Measurements from ENCODE around the gene TUBB2A.
A peak's percentile ranks its signal among the peaks of the same experiment; 100 is the strongest.

Gene TUBB2A

DNA sequence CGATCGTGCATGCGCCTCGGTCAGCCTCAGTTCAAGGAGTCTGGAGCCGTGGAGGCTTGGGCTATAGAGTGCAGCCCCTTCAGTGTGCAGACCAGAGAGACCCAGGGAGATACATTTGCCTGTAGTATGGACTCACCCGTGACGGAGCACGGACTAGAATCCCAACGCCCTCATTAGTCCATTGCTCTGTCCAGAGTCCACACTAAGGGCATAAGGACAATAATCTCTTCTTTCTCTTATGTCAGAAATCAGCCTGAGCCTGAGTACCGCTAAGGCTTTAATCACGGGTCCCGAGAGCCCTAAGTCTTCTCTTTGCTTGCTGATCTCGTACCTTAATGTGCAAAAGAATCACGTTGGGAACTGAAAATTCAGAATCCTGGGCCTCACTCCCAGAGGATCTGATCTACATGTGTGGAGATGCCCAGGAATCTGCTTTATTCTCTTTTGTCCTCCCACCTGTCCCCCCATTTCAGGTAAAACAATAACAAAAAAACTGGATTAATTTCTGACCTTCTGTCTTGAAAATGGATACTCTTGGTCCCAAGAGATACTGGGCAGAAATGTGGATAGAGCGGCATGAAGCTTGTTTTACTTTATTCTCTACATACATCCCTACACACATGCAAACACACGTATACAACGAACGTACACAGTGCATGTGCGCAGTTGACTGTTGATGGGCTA lies 38.2 kb downstream of the TUBB2A start:
- no CpG with 5 or more reads among the region's 19 CpGs for WGBS (ENCODE audit: insufficient coverage, insufficient read length)
- no peak for DNase-seq (ENCODE audit: low read depth, low spot score)

DNA sequence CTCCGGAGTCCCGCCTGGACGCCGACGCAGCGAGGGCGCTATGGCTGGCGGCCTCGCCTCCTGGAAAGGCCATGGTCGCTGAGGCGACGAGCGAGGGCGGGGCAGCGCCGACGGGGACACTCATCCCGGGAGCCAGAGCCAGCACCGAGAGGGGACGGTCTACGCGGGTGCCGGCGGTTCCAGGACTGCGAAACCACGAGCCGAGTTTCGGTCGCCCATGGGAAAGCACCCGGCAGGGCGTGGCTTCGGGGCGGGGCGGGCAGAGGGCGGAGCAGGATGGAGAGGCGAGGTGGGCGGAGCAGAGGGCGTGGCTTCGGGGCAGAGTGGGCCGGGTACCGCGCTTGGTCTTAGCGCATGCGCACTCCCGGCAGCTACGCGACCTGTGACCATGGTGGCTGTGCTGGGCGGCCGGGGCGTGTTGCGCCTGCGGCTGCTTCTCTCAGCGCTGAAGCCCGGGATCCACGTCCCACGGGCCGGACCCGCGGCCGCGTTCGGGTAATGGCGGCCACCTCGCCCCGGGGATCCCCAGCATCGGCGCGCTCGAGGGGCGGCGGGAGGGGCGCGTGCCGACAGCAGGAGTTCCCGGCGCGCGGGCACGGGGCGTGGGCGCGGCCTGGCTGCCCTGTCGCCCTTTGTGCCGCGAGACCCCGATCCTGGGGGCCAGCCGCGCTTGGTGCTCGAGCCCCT lies 38.8 kb downstream of the TUBB2A start, which contains the start of gene BPHL:
BPHL (plus strand) TSS at position 359 of the 687 bp plus-strand sequence; CDS start at position 389, 30 bp downstream.
- no peaks in the 10 kb centered on the region for H3K4me1 ChIP-seq (ENCODE audit: control insufficient read depth, insufficient read depth, low read length)
- no peaks in the 10 kb centered on the region for H3K27me3 ChIP-seq (ENCODE audit: control insufficient read depth, insufficient read depth, low read length)
- peak within 1 kb of the TSS; percentile 63 for H3K4me3 ChIP-seq (ENCODE audit: low read length)
- no CpG with 5 or more reads among the region's 89 CpGs for WGBS (ENCODE audit: insufficient coverage, insufficient read length)
- peak; percentile 82 for DNase-seq (ENCODE audit: low read depth, low spot score)
- no peaks in the 10 kb centered on the region for H3K9me3 ChIP-seq (ENCODE audit: control insufficient read depth, insufficient read depth, low read length)
- no peaks in the 10 kb centered on the region for H3K36me3 ChIP-seq (ENCODE audit: control insufficient read depth, insufficient read depth, low read length)
- no peak within 1 kb of the TSS for H3K27ac ChIP-seq (ENCODE audit: low read length)

More for the DNA sequence above, 38.2 kb downstream of the TUBB2A start:
- H3K4me3 ChIP-seq (ENCODE audit: low read length) = peak overlapping the region; percentile 63
- no peaks in the 10 kb centered on the region for H3K4me1 ChIP-seq (ENCODE audit: control insufficient read depth, insufficient read depth, low read length)
- no peaks in the 10 kb centered on the region for H3K36me3 ChIP-seq (ENCODE audit: control insufficient read depth, insufficient read depth, low read length)
- H3K9me3 ChIP-seq (ENCODE audit: control insufficient read depth, insufficient read depth, low read length) = no peaks in the 10 kb centered on the region
- no peaks in the 10 kb centered on the region for H3K27me3 ChIP-seq (ENCODE audit: control insufficient read depth, insufficient read depth, low read length)
- no peak overlapping the region for H3K27ac ChIP-seq (ENCODE audit: low read length)

DNA sequence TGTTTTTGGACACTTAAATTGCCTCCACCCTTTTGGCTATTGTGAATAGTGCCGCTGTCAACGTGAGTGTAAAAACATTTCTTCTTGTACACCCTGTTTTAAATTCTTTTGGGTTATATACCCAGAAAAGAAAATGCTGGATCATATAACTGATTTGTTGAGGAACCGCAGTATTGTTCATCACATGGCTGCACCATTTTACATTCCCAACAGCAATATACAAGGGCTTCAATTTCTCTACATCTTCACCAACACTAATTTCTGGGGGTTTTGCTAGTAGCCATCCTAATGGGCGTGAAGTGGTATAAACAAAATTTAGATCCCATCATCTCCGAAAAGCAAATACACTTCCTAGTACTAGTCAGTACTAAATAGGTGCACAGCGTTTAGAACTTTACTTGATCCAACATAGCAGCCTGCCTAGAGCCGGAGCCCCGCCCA lies 39.4 kb downstream of the TUBB2A start:
- Histone ChIP-seq H3K27ac (ENCODE audit: low read length) (no peak overlapping the region), H3K9me3 (ENCODE audit: control insufficient read depth, insufficient read depth, low read length) (no peaks in the 10 kb centered on the region), H3K27me3 (ENCODE audit: control insufficient read depth, insufficient read depth, low read length) (no peaks in the 10 kb centered on the region), H3K4me3 (ENCODE audit: low read length) (peak overlapping the region; percentile 63; the same call in 1 of the 2 replicates), H3K36me3 (ENCODE audit: control insufficient read depth, insufficient read depth, low read length) (no peaks in the 10 kb centered on the region), H3K4me1 (ENCODE audit: control insufficient read depth, insufficient read depth, low read length) (no peaks in the 10 kb centered on the region)
- no peak for DNase-seq (ENCODE audit: low read depth, low spot score)
- no CpG with 5 or more reads among the region's 8 CpGs for WGBS (ENCODE audit: insufficient coverage, insufficient read length)

DNA sequence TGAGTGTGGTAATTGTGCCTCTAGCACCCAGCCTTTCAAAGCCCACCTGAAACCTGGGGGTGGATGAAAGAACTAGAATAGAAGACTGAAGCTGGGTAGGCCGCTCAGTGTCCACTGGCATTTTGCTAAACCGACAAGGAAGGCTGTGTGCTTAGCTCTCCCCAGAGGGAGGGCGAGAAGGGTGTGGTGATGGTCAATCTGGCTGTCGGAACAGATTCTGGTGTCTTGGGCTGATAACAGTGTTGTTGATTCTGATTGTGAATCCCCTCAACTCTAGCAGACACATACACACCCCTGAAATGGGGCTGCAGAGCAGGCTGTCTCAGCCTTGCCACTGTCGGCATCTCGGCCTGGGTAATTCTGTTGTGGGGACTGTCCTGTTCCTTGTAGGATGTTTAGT lies 43.0 kb downstream of the TUBB2A start:
- Histone ChIP-seq H3K27me3 (ENCODE audit: control insufficient read depth, insufficient read depth, low read length) (no peaks in the 10 kb centered on the region), H3K9me3 (ENCODE audit: control insufficient read depth, insufficient read depth, low read length) (no peaks in the 10 kb centered on the region), H3K36me3 (ENCODE audit: control insufficient read depth, insufficient read depth, low read length) (0 out of 2 replicates have a peak, but pooled peaks cover 2% of the 10 kb centered on the region), H3K4me1 (ENCODE audit: control insufficient read depth, insufficient read depth, low read length) (no peaks in the 10 kb centered on the region), H3K4me3 (ENCODE audit: low read length) (no peak overlapping the region), H3K27ac (ENCODE audit: low read length) (no peak overlapping the region)
- DNase-seq (ENCODE audit: low read depth, low spot score) = no peak
- WGBS (ENCODE audit: insufficient coverage, insufficient read length) = no CpG with 5 or more reads among the region's 6 CpGs

DNA sequence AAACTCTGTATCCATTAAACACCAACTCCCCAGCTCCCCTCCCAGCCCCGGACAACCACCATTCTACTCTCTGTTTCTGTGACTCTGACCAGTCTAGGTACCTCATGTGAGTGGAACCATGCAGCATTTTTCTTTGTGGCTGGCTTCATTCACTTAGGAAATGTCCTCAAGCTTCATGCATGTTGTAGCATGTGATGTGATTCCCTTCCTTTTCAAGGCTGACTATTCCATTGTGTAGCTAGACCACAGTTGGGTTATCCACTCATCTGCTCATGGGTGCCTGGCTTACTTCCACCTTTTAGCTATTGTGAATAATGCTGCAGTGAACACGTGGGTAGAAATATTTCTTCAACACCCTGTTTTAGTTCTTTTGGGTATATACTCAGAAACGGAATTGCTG lies 47.6 kb downstream of the TUBB2A start:
- Histone ChIP-seq H3K9me3 (ENCODE audit: control insufficient read depth, insufficient read depth, low read length) (no peaks in the 10 kb centered on the region), H3K4me3 (ENCODE audit: low read length) (no peak overlapping the region), H3K27me3 (ENCODE audit: control insufficient read depth, insufficient read depth, low read length) (no peaks in the 10 kb centered on the region), H3K4me1 (ENCODE audit: control insufficient read depth, insufficient read depth, low read length) (no peaks in the 10 kb centered on the region), H3K27ac (ENCODE audit: low read length) (no peak overlapping the region), H3K36me3 (ENCODE audit: control insufficient read depth, insufficient read depth, low read length) (peaks cover 2% of the 10 kb centered on the region; the same call in 1 of the 2 replicates)
- WGBS (ENCODE audit: insufficient coverage, insufficient read length) = no CpG with 5 or more reads among the region's 3 CpGs
- no peak for DNase-seq (ENCODE audit: low read depth, low spot score)

DNA sequence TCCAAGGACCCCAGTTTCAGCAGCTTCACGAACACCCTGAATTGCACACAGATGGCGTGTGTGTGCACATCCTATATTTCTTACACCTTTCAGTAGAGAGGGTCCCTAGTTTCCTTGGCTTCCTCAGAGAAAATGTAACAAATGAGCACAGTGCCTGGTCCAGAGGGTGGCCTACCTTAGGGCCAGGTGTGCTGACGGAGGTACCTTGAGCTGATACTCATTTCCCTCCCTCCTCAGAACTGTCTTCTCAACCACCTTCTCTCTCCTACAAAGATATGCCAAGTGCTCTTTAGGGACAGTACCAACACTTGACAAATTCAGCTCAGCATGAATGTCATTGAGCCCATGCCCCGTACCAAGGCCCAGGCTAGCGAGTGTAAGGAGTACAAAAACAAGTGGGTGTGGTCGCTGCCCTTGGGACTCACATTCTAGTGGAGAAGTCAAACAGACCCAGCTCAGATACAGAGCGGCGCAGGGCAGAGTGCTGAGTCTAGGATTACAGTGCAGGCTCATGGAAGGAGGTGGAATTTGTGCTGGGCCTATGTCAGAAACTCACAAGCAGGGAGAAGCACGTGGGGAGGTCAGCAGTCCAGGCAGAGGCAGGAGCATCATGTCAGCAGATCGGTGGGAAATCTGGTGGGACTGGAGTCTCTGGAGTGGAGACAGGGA lies 48.5 kb downstream of the TUBB2A start:
- Histone ChIP-seq H3K36me3 (ENCODE audit: control insufficient read depth, insufficient read depth, low read length) (peaks cover 2% of the 10 kb centered on the region; the same call in 1 of the 2 replicates), H3K27ac (ENCODE audit: low read length) (no peak overlapping the region), H3K27me3 (ENCODE audit: control insufficient read depth, insufficient read depth, low read length) (no peaks in the 10 kb centered on the region), H3K9me3 (ENCODE audit: control insufficient read depth, insufficient read depth, low read length) (no peaks in the 10 kb centered on the region), H3K4me1 (ENCODE audit: control insufficient read depth, insufficient read depth, low read length) (no peaks in the 10 kb centered on the region), H3K4me3 (ENCODE audit: low read length) (no peak overlapping the region)
- WGBS (ENCODE audit: insufficient coverage, insufficient read length) = no CpG with 5 or more reads among the region's 10 CpGs
- DNase-seq (ENCODE audit: low read depth, low spot score) = no peak

All from iPS DF 6.9 (cell line).